Breast epithelium (tissue), 4 donors: Measurements from ENCODE around the gene BRAP. TPM values are rescaled to one million over a fixed set of nuclear protein-coding genes. Genes with fewer than 3 reads are reported as not detected.
"Not testable (repeated sequence)": the region's sequence is repeated elsewhere in the genome, so short reads cannot be mapped to it uniquely, and the experiment has no call there.

ENCODE experiments used
- DNase-seq, 2 donors: peaks; one replicate each; pipeline ENCODE4 v3.0.0-alpha.2; 2019; ENCODE audit warnings: low spot score in 2 of 2
- H3K27ac ChIP-seq, 2 donors: fragments of 200-600 bp; sonication (generic) in 1 of 2; one replicate each; pipeline ENCODE4 v1.5.1; 2016 to 2019; ENCODE audit warnings: mild to moderate bottlenecking in 1 of 2
- H3K27me3 ChIP-seq, 2 donors: fragments of 200-600 bp; sonication (generic) in 1 of 2; one replicate each; pipeline versions ENCODE4 v1.5.1 to v1.6.0; 2017 to 2019; ENCODE audit warnings: control low read depth in 1 of 2, mild to moderate bottlenecking in 1 of 2
- H3K36me3 ChIP-seq: fragments of 200-600 bp; one replicate; pipeline ENCODE4 v1.5.1; 2019
- H3K4me1 ChIP-seq, 2 donors: fragments of 200-600 bp; sonication (generic); one replicate each; pipeline ENCODE4 v1.5.1; 2016 to 2019; ENCODE audit warnings: control low read depth in 1 of 2
- H3K4me3 ChIP-seq, 3 donors: fragments of 200-600 bp; sonication (generic); 1 replicate in 2 of 3; 2 replicates in 1 of 3; pipeline ENCODE4 v1.5.1; 2016 to 2019; ENCODE audit warnings: mild to moderate bottlenecking in 3 of 3, moderate library complexity in 2 of 3
- H3K9me3 ChIP-seq, 2 donors: fragments of 200-600 bp; sonication (generic) in 1 of 2; one replicate each; pipeline ENCODE4 v1.5.1; 2016 to 2019; ENCODE audit warnings: control low read depth in 1 of 2
- POLR2A ChIP-seq: fragments of 450-650 bp; IDR thresholded peaks from one replicate; pipeline ENCODE4 v1.6.1; 2016; ENCODE audit warnings: antibody characterized with exemption, mild to moderate bottlenecking, moderate library complexity
- POLR2AphosphoS5 ChIP-seq, 3 donors: sonication (generic); formaldehyde crosslinking; IDR thresholded peaks; one replicate each; pipeline ENCODE4 v1.6.1; 2017; ENCODE audit warnings: antibody characterized with exemption in 3 of 3
- intact Hi-C: fragments of 100-400 bp; cut with DNase I; formaldehyde crosslinking; loops from one replicate; pipeline ENCODE4 v1.15.1; 2023; ENCODE audit warnings: low total_unique reads
- total RNA-seq, 3 donors: library from RNA; depleted of rRNA; stranded (reverse); fragments of >200 nt; gene quantifications; one replicate each; pipeline ENCODE4 v1.1.0, GENCODE V29; 2016
- TF ChIP-seq, protein P1 (sequence below), 3 donors: fragments of 450-650 bp; IDR thresholded peaks; one replicate each; pipeline ENCODE4 v1.5.1; 2016 to 2017; ENCODE audit warnings: antibody characterized with exemption in 3 of 3, mild to moderate bottlenecking in 3 of 3, moderate library complexity in 3 of 3

The BRAP gene
- total RNA-seq, 3 donors from 2014 or later: 17.4 to 23.7 (median 20.5) TPM

DNA sequence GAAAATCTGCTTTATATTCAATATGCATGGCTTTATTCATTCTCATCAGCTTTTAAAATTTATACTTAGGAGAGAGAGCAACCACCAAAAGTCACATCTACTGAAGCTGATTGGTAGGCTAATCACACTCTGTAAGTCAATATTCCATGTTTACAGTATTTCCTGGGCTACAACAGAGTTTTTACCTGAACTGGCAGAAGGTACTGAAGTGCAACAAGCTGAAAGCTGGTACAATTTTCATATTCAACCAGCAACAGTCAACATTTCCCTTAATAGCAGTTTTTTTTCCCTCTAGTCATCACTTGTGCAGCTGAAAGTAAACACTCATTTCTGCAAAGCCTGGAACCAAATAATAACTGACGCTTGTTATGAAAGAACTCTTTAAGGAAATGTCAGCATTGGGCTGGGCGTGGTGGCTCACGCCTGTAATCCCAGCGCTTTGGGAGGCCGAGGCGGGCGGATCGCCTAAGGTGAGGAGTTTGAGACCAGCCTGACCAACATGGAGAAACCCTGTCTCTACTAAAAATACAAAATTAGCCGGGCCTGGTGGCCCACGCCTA, 12.9 kb downstream of the BRAP start:
- H3K27ac ChIP-seq: no peak overlapping the region
- no peaks in the 10 kb centered on the region for H3K4me1 ChIP-seq
- no peaks in the 10 kb centered on the region for H3K27me3 ChIP-seq
- no peak overlapping the region for H3K4me3 ChIP-seq
- TF ChIP-seq, protein P1, sequence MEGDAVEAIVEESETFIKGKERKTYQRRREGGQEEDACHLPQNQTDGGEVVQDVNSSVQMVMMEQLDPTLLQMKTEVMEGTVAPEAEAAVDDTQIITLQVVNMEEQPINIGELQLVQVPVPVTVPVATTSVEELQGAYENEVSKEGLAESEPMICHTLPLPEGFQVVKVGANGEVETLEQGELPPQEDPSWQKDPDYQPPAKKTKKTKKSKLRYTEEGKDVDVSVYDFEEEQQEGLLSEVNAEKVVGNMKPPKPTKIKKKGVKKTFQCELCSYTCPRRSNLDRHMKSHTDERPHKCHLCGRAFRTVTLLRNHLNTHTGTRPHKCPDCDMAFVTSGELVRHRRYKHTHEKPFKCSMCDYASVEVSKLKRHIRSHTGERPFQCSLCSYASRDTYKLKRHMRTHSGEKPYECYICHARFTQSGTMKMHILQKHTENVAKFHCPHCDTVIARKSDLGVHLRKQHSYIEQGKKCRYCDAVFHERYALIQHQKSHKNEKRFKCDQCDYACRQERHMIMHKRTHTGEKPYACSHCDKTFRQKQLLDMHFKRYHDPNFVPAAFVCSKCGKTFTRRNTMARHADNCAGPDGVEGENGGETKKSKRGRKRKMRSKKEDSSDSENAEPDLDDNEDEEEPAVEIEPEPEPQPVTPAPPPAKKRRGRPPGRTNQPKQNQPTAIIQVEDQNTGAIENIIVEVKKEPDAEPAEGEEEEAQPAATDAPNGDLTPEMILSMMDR (IDR thresholded peaks at IDR 0.05): no peak
- no peak for TF ChIP-seq POLR2A
- no peak for TF ChIP-seq POLR2AphosphoS5 (IDR thresholded peaks at IDR 0.05)
- peaks cover 2% of the 10 kb centered on the region for H3K36me3 ChIP-seq
- no peak for DNase-seq
- no peaks in the 10 kb centered on the region for H3K9me3 ChIP-seq
- intact Hi-C loops: loop anchor here (10.0 kb wide), 1 partner anchor 278 kb away; no protein-coding TSS in a partner anchor

DNA sequence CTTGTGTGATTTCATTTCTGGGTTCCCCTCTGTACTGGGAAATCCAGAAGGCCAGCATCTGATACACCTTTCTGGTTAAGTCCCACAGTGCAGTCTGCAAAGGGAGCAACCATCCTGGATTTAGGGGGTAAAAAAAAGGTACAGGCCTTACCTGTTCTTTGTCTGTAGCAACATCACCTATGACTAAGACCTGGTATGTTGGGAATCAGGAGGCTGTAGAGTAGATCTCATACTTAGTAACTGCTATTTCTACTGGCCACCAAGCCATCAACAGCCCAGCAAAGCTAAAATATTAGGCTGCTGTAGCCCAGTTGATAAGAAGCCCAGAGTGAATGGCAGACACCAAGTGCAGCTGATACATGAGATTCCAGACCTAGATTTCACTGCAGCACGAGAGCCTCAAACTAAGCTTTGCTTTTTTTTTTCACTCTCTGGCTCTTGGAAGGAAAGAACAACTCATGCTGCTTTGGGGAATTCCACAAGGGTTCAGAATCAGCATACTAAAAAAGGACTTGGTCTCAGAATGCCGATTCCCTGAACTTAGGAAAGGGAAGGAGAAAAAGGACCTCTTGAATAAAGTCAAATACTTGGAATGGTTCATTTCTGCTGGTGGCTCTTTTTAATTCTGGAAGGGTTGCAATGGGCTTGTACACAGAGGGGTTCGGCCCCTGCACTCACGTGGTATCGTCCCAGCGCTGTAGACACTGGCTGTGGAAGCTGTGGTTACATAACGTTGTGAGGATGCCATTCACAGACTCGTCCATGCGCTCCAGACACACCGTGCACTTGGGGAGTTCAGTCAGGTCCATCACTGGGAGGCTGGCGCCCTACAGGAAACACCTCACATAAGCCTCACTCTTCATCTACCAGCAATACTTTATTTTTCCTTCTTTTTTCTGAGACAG, 20.5 kb downstream of the BRAP start:
- Histone ChIP-seq H3K27ac (no peak overlapping the region), H3K36me3 (peaks cover 2% of the 10 kb centered on the region), H3K9me3 (no peaks in the 10 kb centered on the region), H3K4me1 (no peaks in the 10 kb centered on the region), H3K27me3 (no peaks in the 10 kb centered on the region), H3K4me3 (no peak overlapping the region)
- intact Hi-C loops: no loop called here
- DNase-seq: no peak
- TF ChIP-seq POLR2AphosphoS5 (IDR thresholded peaks at IDR 0.05) (no peak), POLR2A (no peak)
- TF ChIP-seq, protein P1 (IDR thresholded peaks at IDR 0.05): no peak

DNA sequence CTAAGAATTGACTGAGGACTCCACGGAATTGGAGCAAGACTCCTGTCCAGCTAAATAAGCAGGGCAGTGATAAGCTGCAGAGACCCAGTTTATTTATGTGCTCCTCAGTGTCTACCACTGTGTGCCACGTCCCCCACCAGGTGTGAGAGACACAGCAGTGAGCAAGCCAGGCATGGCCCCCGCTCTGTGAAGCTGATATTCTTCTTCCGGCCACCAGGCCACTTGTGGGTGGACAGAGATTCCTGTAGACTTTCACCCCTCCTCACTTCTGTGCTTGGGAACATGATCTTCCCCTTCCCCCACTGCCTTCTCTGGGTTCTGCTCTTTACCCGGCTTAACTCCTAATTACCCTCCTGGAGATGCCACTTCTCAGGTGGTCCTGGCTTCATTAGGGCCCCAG, 21.3 kb downstream of the BRAP start:
- DNase-seq: no peak
- no peak for TF ChIP-seq POLR2AphosphoS5 (IDR thresholded peaks at IDR 0.05)
- TF ChIP-seq POLR2A: no peak
- intact Hi-C loops: no loop called here
- Histone ChIP-seq H3K9me3 (no peaks in the 10 kb centered on the region), H3K36me3 (peaks cover 2% of the 10 kb centered on the region), H3K4me3 (no peak overlapping the region), H3K4me1 (no peaks in the 10 kb centered on the region), H3K27ac (no peak overlapping the region), H3K27me3 (no peaks in the 10 kb centered on the region)

DNA sequence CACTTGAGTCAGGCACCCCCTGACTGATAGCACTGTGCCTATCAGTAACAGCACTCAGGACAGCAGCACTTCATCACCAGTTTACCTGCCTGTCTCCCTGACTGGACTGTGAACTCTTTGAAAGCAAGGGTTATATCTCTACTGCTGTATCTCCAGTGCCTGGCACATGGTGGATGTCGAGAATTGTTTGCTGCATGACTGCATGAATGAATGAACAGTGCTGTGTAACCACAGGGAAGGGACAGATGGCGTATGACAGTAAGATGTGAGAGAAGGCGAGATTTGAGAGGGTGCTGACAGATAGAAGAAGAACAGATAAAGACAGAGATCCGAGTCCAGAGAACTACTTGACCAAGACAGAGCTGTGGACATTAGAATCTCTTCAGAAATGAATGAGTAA, 29.7 kb downstream of the BRAP start:
- no peak for DNase-seq

DNA sequence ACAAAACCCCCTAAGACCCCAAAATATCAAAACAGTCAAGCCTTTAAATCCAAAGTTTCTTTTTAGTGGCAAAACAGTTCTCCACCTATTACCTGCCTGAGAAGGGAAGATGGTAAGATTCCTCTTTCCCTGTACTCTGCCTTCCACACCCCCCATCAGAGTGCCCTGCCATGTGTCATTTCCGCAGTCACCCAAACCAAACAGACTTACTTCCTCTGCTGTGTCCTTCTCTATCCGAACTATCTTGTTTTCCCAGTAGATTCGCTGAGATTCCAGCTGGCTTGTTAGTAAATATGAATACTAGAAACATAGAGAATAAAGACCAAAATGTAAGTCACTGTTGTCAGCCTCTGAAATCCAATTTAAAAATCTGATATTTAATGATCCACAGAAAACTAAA, 30.4 kb downstream of the BRAP start:
- Histone ChIP-seq H3K36me3 (peaks cover 8% of the 10 kb centered on the region), H3K9me3 (no peaks in the 10 kb centered on the region), H3K27me3 (no peaks in the 10 kb centered on the region), H3K4me3 (no peak overlapping the region), H3K4me1 (no peaks in the 10 kb centered on the region), H3K27ac (no peak overlapping the region)
- no peak for DNase-seq
- no peak for TF ChIP-seq POLR2A
- intact Hi-C loops: no loop called here

More for the DNA sequence above, 29.7 kb downstream of the BRAP start:
- H3K9me3 ChIP-seq: no peaks in the 10 kb centered on the region
- no peaks in the 10 kb centered on the region for H3K4me1 ChIP-seq
- H3K27me3 ChIP-seq: no peaks in the 10 kb centered on the region
- TF ChIP-seq, protein P1 (IDR thresholded peaks at IDR 0.05): no peak
- TF ChIP-seq POLR2AphosphoS5 (IDR thresholded peaks at IDR 0.05) (no peak), POLR2A (no peak)
- H3K4me3 ChIP-seq: no peak overlapping the region
- peaks cover 8% of the 10 kb centered on the region for H3K36me3 ChIP-seq
- intact Hi-C loops: no loop called here
- H3K27ac ChIP-seq: no peak overlapping the region

DNA sequence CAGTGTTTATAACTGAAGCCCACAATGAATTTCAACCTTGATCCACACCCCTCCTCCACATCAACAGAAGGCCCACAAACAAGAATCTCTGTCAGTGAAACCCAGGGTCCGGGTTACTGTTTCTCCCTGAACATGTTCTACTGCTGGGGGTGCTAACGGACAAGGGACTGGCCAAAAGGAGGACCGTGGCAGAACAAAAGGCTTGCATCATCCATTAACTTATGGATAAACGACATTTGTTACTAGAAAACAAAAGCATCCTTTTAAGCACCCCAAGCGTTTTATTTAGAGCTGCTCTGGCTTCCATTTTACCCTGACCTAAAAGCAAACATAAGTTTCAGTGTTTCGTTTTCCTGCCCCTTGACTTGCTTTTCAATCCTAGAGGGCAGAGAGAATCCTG, 32.2 kb downstream of the BRAP start:
- Histone ChIP-seq H3K4me3 (no peak overlapping the region), H3K27ac (no peak overlapping the region), H3K27me3 (no peaks in the 10 kb centered on the region), H3K9me3 (no peaks in the 10 kb centered on the region), H3K36me3 (peaks cover 8% of the 10 kb centered on the region), H3K4me1 (no peaks in the 10 kb centered on the region)
- intact Hi-C loops: no loop called here
- DNase-seq: no peak
- TF ChIP-seq POLR2A (no peak), POLR2AphosphoS5 (IDR thresholded peaks at IDR 0.05) (no peak)
- TF ChIP-seq, protein P1 (IDR thresholded peaks at IDR 0.05): no peak

DNA sequence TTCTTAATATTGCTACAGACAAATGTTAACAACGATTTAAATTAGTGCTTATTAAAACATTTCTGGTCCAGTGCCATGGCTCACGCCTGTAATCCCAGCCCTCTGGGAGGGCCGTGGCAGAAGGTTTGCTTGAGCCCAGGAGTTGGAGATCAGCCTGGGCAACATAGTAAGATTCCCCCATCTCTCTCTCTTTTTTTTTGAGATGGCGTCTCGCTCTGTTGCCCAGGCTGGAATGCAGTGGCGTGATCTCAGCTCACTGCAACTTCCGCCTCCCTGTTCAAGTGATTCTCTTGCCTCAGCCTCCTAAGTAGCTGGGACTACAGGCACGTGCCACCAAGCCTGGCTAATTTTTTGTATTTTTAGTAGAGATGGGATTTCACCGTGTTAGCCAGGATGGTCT, 33.2 kb downstream of the BRAP start:
- H3K9me3 ChIP-seq, H3K4me1 ChIP-seq, H3K4me3 ChIP-seq, intact Hi-C loops, H3K27ac ChIP-seq, H3K36me3 ChIP-seq, H3K27me3 ChIP-seq, DNase-seq: not testable (repeated sequence)
